GM18907 (cell line): ENCODE data around the gene SPOCD1.

ENCODE experiments used
- ATAC-seq: cut with Tn5 transposase; IDR thresholded peaks from one replicate; pipeline ENCODE4 v1.9.1; 2021; ENCODE audit warnings: mild to moderate bottlenecking, moderate library complexity; ENCODE audit not compliant: unreplicated experiment

The SPOCD1 gene

GRCh38 chr1:31788138-31788824 lies 27.5 kb downstream of the SPOCD1 start:
- ATAC-seq = peak; percentile 63

GRCh38 chr1:31787786-31788137 lies 28.1 kb downstream of the SPOCD1 start:
- ATAC-seq = no peak

- no peak for ATAC-seq
Measured at GRCh38 chr1:31787261-31787660, 28.6 kb downstream of the SPOCD1 start.

GRCh38 chr1:31786366-31787060 lies 29.3 kb downstream of the SPOCD1 start:
- no peak for ATAC-seq

- no peak for ATAC-seq
Measured at GRCh38 chr1:31785947-31786290, 29.9 kb downstream of the SPOCD1 start.

GRCh38 chr1:31785020-31785946 lies 30.5 kb downstream of the SPOCD1 start:
- no peak for ATAC-seq

- no peak for ATAC-seq
Measured at GRCh38 chr1:31784356-31785019, 31.3 kb downstream of the SPOCD1 start.

GRCh38 chr1:31783846-31784245 lies 32.0 kb downstream of the SPOCD1 start:
- ATAC-seq = no peak

GRCh38 chr1:31782421-31783410 lies 33.1 kb downstream of the SPOCD1 start:
- ATAC-seq = no peak

GRCh38 chr1:31781756-31782371 lies 34.0 kb downstream of the SPOCD1 start:
- no peak for ATAC-seq

- ATAC-seq = no peak
Measured at GRCh38 chr1:31781138-31781755, 34.6 kb downstream of the SPOCD1 start.

- no peak for ATAC-seq
Measured at GRCh38 chr1:31780632-31781031, 35.2 kb downstream of the SPOCD1 start.

GRCh38 chr1:31779687-31780086 lies 36.1 kb downstream of the SPOCD1 start:
- ATAC-seq = no peak

- no peak for ATAC-seq
Measured at GRCh38 chr1:31778763-31779488, 36.9 kb downstream of the SPOCD1 start.

GRCh38 chr1:31776516-31776915 lies 39.3 kb downstream of the SPOCD1 start:
- no peak for ATAC-seq

GRCh38 chr1:31776032-31776431 lies 39.8 kb downstream of the SPOCD1 start:
- no peak for ATAC-seq

- ATAC-seq = no peak
Measured at GRCh38 chr1:31775210-31775999, 40.4 kb downstream of the SPOCD1 start.

- no peak for ATAC-seq
Measured at GRCh38 chr1:31774495-31774894, 41.3 kb downstream of the SPOCD1 start.
